ENCODE data around the gene ADRM1. TPM values are rescaled to one million over a fixed set of nuclear protein-coding genes. Genes with fewer than 3 reads are reported as not detected.
A peak's percentile ranks its signal among the peaks of the same experiment; 100 is the strongest.

Gene ADRM1
- total RNA-seq, 2 experiments from 2014 or later = 136 to 139 TPM

DNA sequence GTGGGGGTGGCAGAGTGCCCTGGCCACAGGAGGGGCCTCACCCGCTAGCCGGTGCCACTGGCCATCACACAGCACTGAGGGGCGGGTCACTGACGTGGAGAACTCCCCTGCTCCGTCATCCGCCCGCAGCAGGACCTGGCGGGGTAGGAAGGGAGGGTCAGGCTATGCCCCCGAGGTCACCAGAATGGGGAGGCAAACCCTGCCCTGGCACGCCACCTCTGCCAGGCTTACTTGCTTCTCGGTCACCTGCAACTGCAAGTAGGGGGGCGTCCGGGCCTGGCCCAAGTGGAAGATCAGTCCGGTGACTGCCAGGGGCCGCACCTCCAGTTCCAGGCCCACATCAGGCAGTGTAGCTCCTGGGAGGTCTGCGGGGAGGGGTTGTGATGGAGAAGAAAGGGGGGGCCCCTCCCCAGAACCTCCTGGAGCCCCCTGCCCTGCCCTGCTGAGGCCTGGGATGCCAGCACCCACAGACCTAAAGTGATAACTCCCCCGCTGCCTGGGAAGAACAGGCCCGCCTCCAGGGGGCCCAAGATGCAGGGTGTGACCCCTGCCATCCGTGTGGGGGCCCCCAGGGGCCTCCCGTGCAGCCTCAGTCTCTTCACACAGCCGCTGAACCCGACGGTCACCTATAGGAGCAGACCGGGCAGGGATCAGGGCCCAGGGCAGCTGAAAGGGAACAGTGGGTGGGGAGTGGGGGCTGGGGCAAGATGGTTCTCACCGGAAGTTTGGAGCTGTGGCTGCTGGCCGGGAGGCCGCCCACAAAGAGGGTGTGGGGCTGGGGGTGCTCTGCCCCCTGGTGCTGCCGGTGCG is 7.4 kb downstream of the ADRM1 start:
- no peak for DNase-seq
- H3K4me1 Mint-ChIP-seq = peaks cover 3% of the 10 kb centered on the region
- H3K9me3 Mint-ChIP-seq = no peaks in the 10 kb centered on the region
- no peaks in the 10 kb centered on the region for H3K27me3 Mint-ChIP-seq
- peaks cover 3% of the 10 kb centered on the region for H3K36me3 Mint-ChIP-seq
- no peak overlapping the region for H3K27ac Mint-ChIP-seq
- H3K4me3 Mint-ChIP-seq = no peak overlapping the region

DNA sequence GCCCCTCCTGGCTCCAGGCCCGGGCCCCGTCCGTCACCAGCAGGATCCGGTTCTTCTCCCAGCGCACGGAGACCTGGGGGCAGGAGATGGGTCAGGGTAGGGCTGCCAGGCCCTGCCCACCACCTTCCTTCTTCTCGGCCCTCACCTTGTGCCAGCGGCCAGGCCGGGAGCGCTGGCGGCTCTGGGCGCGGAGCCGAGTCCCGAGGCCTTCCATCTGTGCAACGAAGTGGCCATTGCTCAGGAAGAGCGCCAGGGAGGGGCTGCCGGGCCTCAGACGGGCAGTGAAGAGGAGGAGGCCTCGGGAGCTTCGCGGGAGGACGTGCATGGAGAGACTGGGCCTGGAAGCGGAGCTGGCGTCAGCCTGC is 7.9 kb downstream of the ADRM1 start:
- H3K9me3 Mint-ChIP-seq = no peaks in the 10 kb centered on the region
- no peak for DNase-seq
- H3K4me1 Mint-ChIP-seq = no peaks in the 10 kb centered on the region

DNA sequence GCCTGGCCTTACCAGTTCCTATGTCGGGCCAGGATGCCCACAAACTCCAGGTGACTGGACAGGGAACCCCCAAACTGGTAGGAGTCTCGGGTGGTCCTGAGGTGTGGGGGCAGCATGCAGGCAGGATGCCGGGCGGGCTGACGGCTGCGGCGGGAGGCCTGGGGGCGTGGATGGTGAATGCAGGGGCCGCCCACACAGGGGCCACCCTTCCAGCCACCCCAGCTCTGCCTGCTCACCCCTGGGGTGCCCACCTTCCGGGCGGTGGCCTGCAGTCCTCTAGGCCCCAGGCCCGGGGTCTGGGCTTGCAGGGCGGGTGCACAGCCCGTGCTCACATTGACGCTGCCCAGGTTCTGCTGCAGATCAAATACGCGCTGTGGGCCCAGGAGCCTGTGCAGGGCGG is 8.4 kb downstream of the ADRM1 start:
- Mint-ChIP-seq H3K27ac (no peak overlapping the region), H3K27me3 (no peaks in the 10 kb centered on the region), H3K36me3 (no peaks in the 10 kb centered on the region), H3K4me1 (no peaks in the 10 kb centered on the region), H3K9me3 (no peaks in the 10 kb centered on the region), H3K4me3 (no peak overlapping the region)
- no peak for DNase-seq

More for the DNA sequence above, 7.9 kb downstream of the ADRM1 start:
- H3K27me3 Mint-ChIP-seq = no peaks in the 10 kb centered on the region
- H3K36me3 Mint-ChIP-seq = no peaks in the 10 kb centered on the region
- no peak overlapping the region for H3K4me3 Mint-ChIP-seq
- H3K27ac Mint-ChIP-seq = no peak overlapping the region

DNA sequence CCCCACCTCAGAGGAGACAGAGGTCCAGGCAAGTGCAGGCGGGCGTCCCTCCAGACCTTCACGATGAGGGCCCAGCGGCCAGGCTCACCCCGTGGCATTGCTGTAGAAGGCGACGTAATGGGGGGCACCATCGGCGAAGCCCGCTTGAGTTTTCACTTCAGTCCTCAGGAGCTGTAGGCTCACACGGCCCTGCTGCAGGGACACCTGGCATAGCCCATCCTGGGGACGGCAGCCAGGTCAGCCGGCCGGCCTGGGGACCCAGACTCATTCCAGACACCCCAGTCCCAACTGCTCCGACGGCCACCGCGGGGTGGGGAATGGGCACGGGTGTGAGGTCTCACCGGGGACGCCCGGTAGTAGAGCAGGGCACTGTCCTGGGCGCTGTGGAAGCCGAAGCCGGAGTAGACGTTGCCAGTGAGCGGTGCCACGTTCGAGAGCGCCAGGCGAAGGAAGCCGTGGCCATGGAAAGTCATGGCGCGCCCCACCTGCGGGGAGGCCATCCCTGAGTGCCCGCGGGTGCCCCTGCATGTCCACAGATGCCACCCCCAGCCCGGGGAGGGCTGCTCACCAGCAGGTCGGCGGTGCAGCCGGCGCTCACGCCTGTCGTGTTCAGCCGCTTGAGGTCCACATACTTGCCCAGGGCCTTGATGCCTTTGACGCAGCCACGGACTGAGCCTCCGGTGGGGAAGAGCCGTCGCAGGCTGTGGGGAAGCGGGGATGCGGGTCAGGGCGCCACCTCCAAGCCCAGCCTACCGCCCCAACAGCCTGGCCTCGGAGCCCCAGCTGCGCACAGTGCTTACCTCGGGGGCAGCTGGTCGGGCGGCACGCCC is 9.2 kb downstream of the ADRM1 start:
- no peak for DNase-seq
- no peak overlapping the region for H3K27ac Mint-ChIP-seq
- H3K27me3 Mint-ChIP-seq = no peaks in the 10 kb centered on the region
- no peaks in the 10 kb centered on the region for H3K9me3 Mint-ChIP-seq
- no peaks in the 10 kb centered on the region for H3K4me1 Mint-ChIP-seq
- H3K36me3 Mint-ChIP-seq = no peaks in the 10 kb centered on the region
- H3K4me3 Mint-ChIP-seq = no peak overlapping the region

DNA sequence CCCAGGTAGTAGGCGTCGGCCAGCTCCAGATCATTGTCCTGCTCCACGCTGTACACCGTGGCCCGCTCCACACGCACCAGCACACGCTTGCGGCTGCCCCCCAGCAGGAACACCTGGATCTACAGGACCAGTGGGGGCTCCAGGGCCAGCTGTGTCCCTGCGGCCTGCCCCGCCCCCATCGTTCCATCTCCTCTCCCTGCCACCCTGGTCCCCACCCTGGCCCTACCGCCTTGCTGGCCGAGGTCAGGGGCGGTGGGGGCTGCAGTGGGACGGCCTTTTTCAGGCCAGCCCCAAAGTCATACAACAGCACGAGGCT is 9.8 kb downstream of the ADRM1 start:
- Mint-ChIP-seq H3K4me1 (no peaks in the 10 kb centered on the region), H3K4me3 (no peak overlapping the region), H3K36me3 (no peaks in the 10 kb centered on the region), H3K27ac (no peak overlapping the region), H3K27me3 (no peaks in the 10 kb centered on the region), H3K9me3 (no peaks in the 10 kb centered on the region)
- DNase-seq = no peak

DNA sequence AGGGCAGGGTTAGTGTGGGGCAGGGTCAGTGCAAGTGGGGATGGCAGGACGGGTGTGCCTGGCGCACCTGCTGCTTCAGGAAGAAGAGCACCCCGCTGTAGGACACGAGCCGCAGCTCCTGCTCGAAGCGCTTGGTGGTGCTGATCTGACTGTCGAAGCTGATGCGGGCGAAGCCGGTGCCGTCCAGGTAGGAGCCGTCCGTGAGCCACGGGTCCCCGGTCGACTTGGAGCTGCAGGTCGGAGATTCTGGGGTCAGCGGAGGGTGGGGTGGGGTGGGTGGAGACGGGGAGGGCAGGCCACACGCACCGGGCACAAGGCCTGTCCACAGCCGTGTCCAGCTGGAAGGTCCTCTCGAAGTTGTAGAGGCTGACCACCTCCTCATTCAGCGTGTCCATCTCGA is 10.2 kb downstream of the ADRM1 start:
- DNase-seq = no peak
- H3K9me3 Mint-ChIP-seq = no peaks in the 10 kb centered on the region
- no peaks in the 10 kb centered on the region for H3K36me3 Mint-ChIP-seq
- no peak overlapping the region for H3K27ac Mint-ChIP-seq
- H3K4me3 Mint-ChIP-seq = no peak overlapping the region
- H3K4me1 Mint-ChIP-seq = no peaks in the 10 kb centered on the region
- no peaks in the 10 kb centered on the region for H3K27me3 Mint-ChIP-seq

DNA sequence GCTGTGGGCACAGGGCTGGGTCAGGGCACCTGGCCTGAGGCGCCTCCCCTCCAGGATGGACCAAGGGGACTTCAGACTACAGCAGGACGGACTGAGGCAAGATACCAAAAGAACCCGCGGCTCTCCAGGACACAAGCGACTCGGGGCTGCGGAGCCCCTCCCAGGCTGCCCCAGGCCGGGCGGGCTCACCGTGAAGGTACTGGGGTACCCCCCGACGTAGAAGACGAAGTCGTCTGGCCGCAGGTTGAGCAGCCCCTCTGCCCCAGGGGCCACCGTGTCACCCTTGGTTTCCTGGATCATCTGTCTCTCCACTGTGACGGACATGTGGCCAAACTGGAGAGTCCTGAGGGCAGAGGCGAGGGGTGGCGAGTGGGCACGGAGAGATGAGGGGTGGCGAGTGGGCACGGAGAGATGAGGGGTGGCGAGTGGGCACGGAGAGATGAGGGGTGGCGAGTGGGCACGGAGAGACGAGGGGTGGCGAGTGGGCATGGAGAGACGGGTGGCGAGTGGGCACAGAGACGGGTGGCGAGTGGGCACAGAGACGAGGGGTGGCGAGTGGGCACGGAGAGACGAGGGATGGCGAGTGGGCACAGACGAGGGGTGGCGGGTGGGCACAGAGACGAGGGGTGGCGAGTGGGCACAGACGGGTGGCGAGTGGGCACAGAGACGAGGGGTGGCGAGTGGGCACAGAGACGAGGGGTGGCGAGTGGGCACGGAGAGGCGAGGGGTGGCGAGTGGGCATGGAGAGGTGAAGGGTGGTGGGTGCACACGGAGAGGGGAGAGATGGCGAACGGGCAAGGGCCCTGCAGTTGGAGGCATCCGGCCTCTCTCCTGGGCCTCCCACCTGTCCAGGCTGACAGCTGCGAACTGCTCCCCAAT is 10.9 kb downstream of the ADRM1 start:
- no peaks in the 10 kb centered on the region for H3K27me3 Mint-ChIP-seq
- H3K9me3 Mint-ChIP-seq = no peaks in the 10 kb centered on the region
- no peak for DNase-seq
- no peak overlapping the region for H3K27ac Mint-ChIP-seq
- H3K36me3 Mint-ChIP-seq = no peaks in the 10 kb centered on the region
- H3K4me1 Mint-ChIP-seq = no peaks in the 10 kb centered on the region
- no peak overlapping the region for H3K4me3 Mint-ChIP-seq

DNA sequence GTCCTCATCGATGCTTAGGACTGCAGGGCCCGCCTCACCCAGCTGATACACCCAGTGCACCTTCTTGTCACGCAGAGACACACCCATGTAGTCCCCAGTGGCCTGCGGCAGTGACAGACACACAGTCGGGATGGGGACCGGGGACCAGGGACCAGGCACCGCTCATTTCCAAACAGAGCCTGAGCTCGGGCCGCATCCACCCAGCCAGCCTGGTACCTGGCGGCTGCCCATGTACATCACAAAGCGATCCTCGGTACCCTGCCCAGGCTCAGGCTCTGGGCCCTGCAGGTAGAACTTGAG is 11.5 kb downstream of the ADRM1 start:
- Mint-ChIP-seq H3K9me3 (no peaks in the 10 kb centered on the region), H3K27ac (no peak overlapping the region), H3K36me3 (no peaks in the 10 kb centered on the region), H3K27me3 (no peaks in the 10 kb centered on the region), H3K4me1 (no peaks in the 10 kb centered on the region), H3K4me3 (no peak overlapping the region)
- DNase-seq = no peak

DNA sequence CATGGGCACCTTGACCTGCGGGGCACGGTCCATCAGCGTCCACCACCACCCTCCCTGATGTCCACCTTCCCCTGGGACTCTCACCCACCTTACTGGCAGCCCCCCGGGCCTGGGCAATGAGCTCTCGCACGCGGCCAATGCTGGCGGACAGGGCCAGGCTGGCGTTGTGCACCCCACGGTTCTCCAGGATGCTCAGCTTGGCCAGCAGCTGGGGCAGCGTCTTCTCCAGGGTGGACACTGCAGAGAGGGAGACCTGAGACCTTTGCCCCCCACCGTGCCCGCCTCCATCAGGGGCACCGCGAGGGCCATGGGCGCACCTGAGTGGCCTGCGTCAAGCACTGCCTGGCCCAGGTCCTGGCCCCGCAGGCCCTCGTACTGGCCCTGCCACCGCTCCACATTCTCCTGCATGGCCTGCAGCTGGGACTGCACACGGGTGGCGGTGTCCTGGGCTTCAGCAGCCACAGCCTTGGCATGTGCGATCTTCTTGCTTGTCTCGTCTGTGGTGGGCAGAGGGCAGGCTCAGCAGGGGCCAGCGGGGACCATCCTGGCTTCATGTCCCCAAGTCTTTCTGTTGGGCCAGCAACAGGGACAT is 12.0 kb downstream of the ADRM1 start:
- Mint-ChIP-seq H3K9me3 (no peaks in the 10 kb centered on the region), H3K36me3 (no peaks in the 10 kb centered on the region), H3K27ac (no peak overlapping the region), H3K4me3 (no peak overlapping the region), H3K4me1 (no peaks in the 10 kb centered on the region), H3K27me3 (no peaks in the 10 kb centered on the region)
- DNase-seq = no peak

DNA sequence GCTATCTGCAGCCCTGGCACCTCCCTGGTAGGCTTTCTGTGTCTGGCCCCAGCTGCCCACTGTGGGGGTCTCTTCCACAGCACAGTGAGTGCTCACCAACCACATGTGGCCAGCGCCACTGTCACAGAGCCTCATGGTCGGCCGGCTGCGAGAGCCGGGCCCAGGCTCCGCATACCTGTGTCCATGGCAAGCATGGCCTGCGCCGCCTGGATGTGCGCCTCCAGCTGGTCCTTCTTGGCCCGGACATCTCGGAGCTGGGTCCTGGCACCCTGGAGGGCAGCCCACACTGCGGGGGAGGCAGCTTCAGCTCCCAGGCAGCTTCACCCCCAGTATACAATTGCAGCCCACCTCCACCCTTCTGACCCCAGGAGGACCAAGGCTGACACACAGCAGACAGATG is 13.0 kb downstream of the ADRM1 start:
- Mint-ChIP-seq H3K9me3 (no peaks in the 10 kb centered on the region), H3K27ac (no peak overlapping the region), H3K4me3 (no peak overlapping the region), H3K36me3 (no peaks in the 10 kb centered on the region), H3K27me3 (no peaks in the 10 kb centered on the region), H3K4me1 (no peaks in the 10 kb centered on the region)
- no peak for DNase-seq

DNA sequence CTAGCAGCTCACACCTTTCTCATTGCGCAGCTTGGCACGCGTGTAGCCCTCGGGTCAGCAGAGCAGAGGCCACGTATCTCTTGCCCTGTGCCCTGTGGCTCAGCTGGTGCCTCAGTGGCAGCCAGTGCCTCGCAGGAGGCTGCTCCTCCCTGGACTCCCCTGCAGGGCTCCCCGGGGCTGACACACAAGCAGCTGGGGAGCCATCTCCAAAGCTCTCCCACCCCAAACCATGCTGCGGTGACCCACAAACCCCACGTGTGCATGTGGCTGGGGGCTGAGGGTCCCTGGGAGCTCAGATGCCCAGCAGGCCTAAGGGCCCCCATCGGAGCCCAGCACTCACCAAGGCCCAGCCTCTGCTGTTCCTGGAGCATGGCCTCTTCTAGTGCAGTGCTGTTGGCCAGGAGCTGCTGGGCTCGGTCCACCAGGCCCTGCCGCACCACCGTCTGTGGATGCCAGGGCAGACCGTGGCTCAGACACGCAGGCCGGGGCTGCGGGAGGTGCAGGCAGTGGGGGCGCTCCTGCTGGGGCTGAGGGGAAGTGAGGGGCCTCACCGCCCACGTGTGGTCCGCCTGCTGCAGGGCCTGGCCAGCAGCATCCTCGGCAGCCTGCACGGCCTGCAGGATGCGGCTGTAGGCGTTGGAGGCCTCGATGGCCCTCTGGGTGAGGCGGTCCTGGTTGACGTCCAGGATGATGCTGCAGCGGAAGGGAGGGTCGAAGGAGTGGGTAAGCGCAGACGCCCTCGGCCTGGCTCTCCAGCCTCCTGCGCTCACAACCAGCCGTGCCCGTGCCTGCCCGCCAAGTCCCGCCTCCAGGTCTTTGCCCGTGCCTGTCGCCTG is 13.8 kb downstream of the ADRM1 start:
- no peak overlapping the region for H3K4me3 Mint-ChIP-seq
- no peaks in the 10 kb centered on the region for H3K27me3 Mint-ChIP-seq
- no peaks in the 10 kb centered on the region for H3K36me3 Mint-ChIP-seq
- H3K27ac Mint-ChIP-seq = no peak overlapping the region
- H3K4me1 Mint-ChIP-seq = no peaks in the 10 kb centered on the region
- H3K9me3 Mint-ChIP-seq = no peaks in the 10 kb centered on the region
- no peak for DNase-seq

DNA sequence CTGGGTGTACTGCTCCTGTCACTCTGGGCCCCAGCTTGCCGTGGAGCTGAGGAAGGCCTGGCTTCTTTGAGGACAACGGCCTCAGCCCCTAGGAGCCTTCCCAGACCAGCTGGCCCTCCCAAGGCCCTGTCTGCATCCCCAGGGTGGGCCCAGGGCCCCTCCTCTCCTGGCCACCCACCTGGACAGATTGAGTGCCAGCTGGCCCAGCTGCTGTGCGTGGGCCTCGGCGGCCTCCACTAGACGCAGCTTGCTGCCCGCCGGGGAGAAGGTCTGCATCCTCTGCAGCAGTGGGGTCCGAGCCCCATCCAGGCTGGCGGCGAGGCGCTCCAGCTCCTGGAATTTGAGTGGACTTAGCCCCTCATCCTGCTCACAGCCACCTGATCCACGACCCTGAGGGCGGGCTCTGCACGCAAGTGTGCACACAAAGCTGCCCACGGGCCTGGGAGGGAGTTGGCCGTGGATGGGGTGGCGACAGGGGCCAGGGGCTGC is 14.4 kb downstream of the ADRM1 start:
- Mint-ChIP-seq H3K27me3 (no peaks in the 10 kb centered on the region), H3K9me3 (no peaks in the 10 kb centered on the region), H3K4me1 (no peaks in the 10 kb centered on the region), H3K36me3 (no peaks in the 10 kb centered on the region), H3K27ac (no peak overlapping the region), H3K4me3 (no peak overlapping the region)
- DNase-seq = no peak

DNA sequence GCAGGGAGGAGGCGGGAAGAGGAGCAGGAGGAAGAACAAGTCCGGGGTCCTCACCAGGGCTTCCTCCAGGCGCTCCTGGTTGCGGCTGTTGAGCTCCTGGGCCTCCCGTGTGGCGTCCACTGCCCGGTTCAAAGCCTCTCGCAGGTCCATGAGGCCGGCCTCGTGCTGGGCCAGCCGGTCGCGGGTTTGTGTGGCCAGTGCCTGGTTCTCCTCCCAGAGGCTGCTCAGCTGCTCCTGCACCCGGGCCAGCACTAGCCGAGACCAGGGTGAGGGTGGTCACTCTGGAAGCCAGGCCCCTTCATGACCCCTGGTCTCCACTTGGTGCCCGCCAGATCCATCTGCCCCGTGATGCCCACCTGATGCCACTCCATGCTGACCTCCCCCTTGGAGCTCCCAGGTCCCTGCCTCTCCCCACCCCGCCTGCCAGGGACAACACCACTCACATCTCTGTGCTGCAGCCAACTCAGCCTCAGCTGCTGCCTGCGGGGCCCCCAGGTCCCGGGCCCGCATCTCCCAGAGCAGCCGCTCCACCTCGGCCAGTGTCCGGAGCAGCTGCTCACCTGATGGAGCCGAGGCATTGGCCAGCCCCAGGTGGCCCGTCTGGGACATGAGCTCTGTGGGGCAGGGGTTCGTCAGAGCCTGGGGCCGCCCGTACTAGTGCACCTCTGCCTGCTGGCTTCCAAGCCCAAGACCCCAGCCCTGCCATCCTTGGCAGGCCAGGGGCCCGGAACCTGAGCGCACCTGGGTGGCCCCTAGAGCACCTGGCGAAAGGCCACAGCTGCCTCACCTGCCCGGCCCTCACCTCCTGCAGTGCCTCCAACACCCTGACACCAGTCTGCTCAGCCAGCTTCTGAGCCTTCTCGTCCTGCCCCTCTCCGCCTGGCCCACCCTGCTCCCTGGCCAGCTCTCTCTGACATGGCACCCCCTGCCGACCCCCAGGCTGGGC is 15.9 kb downstream of the ADRM1 start:
- no peaks in the 10 kb centered on the region for H3K9me3 Mint-ChIP-seq
- H3K36me3 Mint-ChIP-seq = no peaks in the 10 kb centered on the region
- H3K4me1 Mint-ChIP-seq = no peaks in the 10 kb centered on the region
- H3K27me3 Mint-ChIP-seq = no peaks in the 10 kb centered on the region
- no peak overlapping the region for H3K27ac Mint-ChIP-seq
- no peak overlapping the region for H3K4me3 Mint-ChIP-seq
- DNase-seq = peak; percentile 30
